ENCODE results near the gene LTBP3.

GRCh38 chr11:65585396-65586246 lies 27.5 kb upstream of the LTBP3 start:
- TF ChIP-seq YY1 (IDR thresholded peaks at IDR 0.05; ENCODE audit: extremely low read depth, insufficient replicate concordance, low read depth, low read length) (no peak), ELF1 (IDR thresholded peaks at IDR 0.05; ENCODE audit: borderline replicate concordance, low read depth) (no peak), CTCF (IDR thresholded peaks at IDR 0.05 in 2 of 3, conservative IDR thresholded peaks at IDR 0.05 in 1 of 3; ENCODE audit: borderline replicate concordance in 1 of 3, insufficient read depth in 1 of 3, low read depth in 2 of 3, low read length in 2 of 3) (no peak), RAD21 (IDR thresholded peaks at IDR 0.05; ENCODE audit: low read depth) (no peak), CEBPB (IDR thresholded peaks at IDR 0.05; ENCODE audit: low read depth) (no peak), POLR2AphosphoS5 (IDR thresholded peaks at IDR 0.05; ENCODE audit: low read depth, low read length) (no peak), EGR1 (IDR thresholded peaks at IDR 0.05; ENCODE audit: low read depth) (no peak), ZFX (IDR thresholded peaks at IDR 0.05) (no peak), FOSL1 (IDR thresholded peaks at IDR 0.05; ENCODE audit: low read depth) (no peak), POLR2A (IDR thresholded peaks at IDR 0.05; ENCODE audit: borderline replicate concordance, extremely low read depth, insufficient read depth, insufficient read length) (no peak), SRF (IDR thresholded peaks at IDR 0.05; ENCODE audit: low read depth) (no peak), EZH2 (IDR thresholded peaks at IDR 0.05) (no peak), REST (IDR thresholded peaks at IDR 0.05; ENCODE audit: low read depth) (no peak)

All from HCT116 (cell line).